IMR-90 (cell line): ENCODE results near the gene MAPRE2. TPM values are rescaled to one million over a fixed set of nuclear protein-coding genes. Genes with fewer than 3 reads are reported as not detected.

ENCODE experiments used
- ATAC-seq: fragments of 200-7000 bp; cut with Tn5 transposase; 2 replicates; pipeline ENCODE4 v1.9.1; 2020; ENCODE audit warnings: low read depth, mild to moderate bottlenecking, moderate library complexity
- BruUV-seq: library from RNA; stranded (reverse); fragments of 400-500 nt; replicated peaks from 2 replicates; lab custom pipeline; 2021; lab: Mats Ljungman, UMichigan
- CTCF ChIA-PET: fragments of 300-600 bp; formaldehyde crosslinking; extraction: SDS; loops from one replicate; lab custom pipeline; 2021; ENCODE audit warnings: antibody characterized with exemption; lab: Yijun Ruan, JAX
- POLR2A ChIA-PET: fragments of 300-600 bp; sonication (Branson Sonifier 250); formaldehyde crosslinking; loops from one replicate; lab custom pipeline; 2022; ENCODE audit warnings: antibody characterized with exemption; ENCODE audit not compliant: unreplicated experiment; lab: Charles Lee
- DNase-seq: peaks from one replicate; pipeline ENCODE4 v3.0.0; 2013
- H2AFZ ChIP-seq: replicated peaks from 2 replicates; pipeline ENCODE3; 2013; ENCODE audit warnings: low read length, mild to moderate bottlenecking; ENCODE audit not compliant: poor library complexity
- H2AK5ac ChIP-seq: 2 replicates; pipeline ENCODE4 v1.6.1; 2013; ENCODE audit warnings: low read depth, low read length, inconsistent platforms
- H2AK9ac ChIP-seq: replicated peaks from 2 replicates; pipeline ENCODE3; 2013; ENCODE audit warnings: mild to moderate bottlenecking, low read depth, low read length, moderate library complexity; ENCODE audit not compliant: poor library complexity
- H2BK120ac ChIP-seq: 2 replicates; pipeline ENCODE4 v1.6.1; 2013; ENCODE audit warnings: low read depth, low read length, inconsistent platforms
- H2BK15ac ChIP-seq: 3 replicates; pipeline ENCODE4 v1.6.1; 2013; ENCODE audit warnings: low read depth, low read length, inconsistent platforms
- H2BK20ac ChIP-seq: 2 replicates; pipeline ENCODE4 v1.6.1; 2013; ENCODE audit warnings: low read depth, mild to moderate bottlenecking, inconsistent platforms, low read length, moderate library complexity
- H2BK5ac ChIP-seq: 2 replicates; pipeline ENCODE4 v1.6.1; 2013; ENCODE audit warnings: mild to moderate bottlenecking, low read depth, low read length, inconsistent platforms; ENCODE audit not compliant: poor library complexity, severe bottlenecking
- H3K14ac ChIP-seq: replicated peaks from 2 replicates; pipeline ENCODE4 v1.6.1; 2013; ENCODE audit warnings: low read depth, low read length, inconsistent platforms
- H3K18ac ChIP-seq: 2 replicates; pipeline ENCODE4 v1.6.1; 2013; ENCODE audit warnings: low read depth, low read length, control low read depth
- H3K23ac ChIP-seq: 2 replicates; pipeline ENCODE4 v1.6.1; 2013; ENCODE audit warnings: low read depth, low read length, inconsistent platforms
- H3K27ac ChIP-seq: 2 replicates; pipeline ENCODE4 v1.5.1; 2013; ENCODE audit warnings: mild to moderate bottlenecking, control low read depth, low read length; ENCODE audit not compliant: insufficient read depth
- H3K27me3 ChIP-seq: 2 replicates; pipeline ENCODE4 v1.6.1; 2013; ENCODE audit warnings: low read length; ENCODE audit not compliant: control insufficient read depth, insufficient read depth
- H3K36me3 ChIP-seq: 2 replicates; pipeline ENCODE4 v1.6.1; 2013; ENCODE audit warnings: low read length, mixed read lengths; ENCODE audit not compliant: control insufficient read depth, insufficient read depth
- H3K4ac ChIP-seq: 2 replicates; pipeline ENCODE4 v1.6.1; 2013; ENCODE audit warnings: low read depth, low read length, inconsistent platforms
- H3K4me1 ChIP-seq: 2 replicates; pipeline ENCODE4 v1.6.1; 2013; ENCODE audit warnings: low read length, mixed read lengths; ENCODE audit not compliant: control insufficient read depth, insufficient read depth
- H3K4me2 ChIP-seq: 2 replicates; pipeline ENCODE4 v1.6.1; 2013; ENCODE audit warnings: low read depth, mild to moderate bottlenecking, control low read depth, low read length, moderate library complexity
- H3K4me3 ChIP-seq: 2 replicates; pipeline ENCODE4 v1.5.1; 2013; ENCODE audit warnings: low read depth, mild to moderate bottlenecking, control low read depth, low read length, moderate library complexity; ENCODE audit not compliant: insufficient read depth
- H3K56ac ChIP-seq: 2 replicates; pipeline ENCODE4 v1.6.1; 2013; ENCODE audit warnings: low read length, inconsistent platforms; ENCODE audit not compliant: insufficient read depth; ENCODE audit errors: extremely low read depth
- H3K79me1 ChIP-seq, 2 experiments: 2 replicates each; pipeline ENCODE4 v1.6.1; 2013; ENCODE audit warnings: low read length in 2 of 2, inconsistent platforms in 1 of 2, low read depth in 1 of 2
- H3K9ac ChIP-seq: 2 replicates; pipeline ENCODE4 v1.6.1; 2013; ENCODE audit warnings: low read depth, low read length, control low read depth
- H3K9me1 ChIP-seq: 2 replicates; pipeline ENCODE4 v1.6.1; 2013; ENCODE audit warnings: low read length, inconsistent platforms; ENCODE audit not compliant: insufficient read depth
- H3K9me3 ChIP-seq: 2 replicates; pipeline ENCODE4 v1.6.1; 2013; ENCODE audit warnings: low read length; ENCODE audit not compliant: control insufficient read depth, insufficient read depth
- H4K20me1 ChIP-seq: 2 replicates; pipeline ENCODE4 v1.6.1; 2013; ENCODE audit warnings: low read length, inconsistent platforms; ENCODE audit not compliant: insufficient read depth
- H4K5ac ChIP-seq: 2 replicates; pipeline ENCODE4 v1.6.1; 2013; ENCODE audit warnings: mild to moderate bottlenecking, low read depth, low read length, control low read depth
- H4K8ac ChIP-seq, 2 experiments: 2 replicates each; pipeline ENCODE4 v1.6.1; 2013; ENCODE audit warnings: low read depth in 2 of 2, low read length in 2 of 2, control low read depth in 1 of 2, inconsistent platforms in 1 of 2
- H4K91ac ChIP-seq: 2 replicates; pipeline ENCODE4 v1.6.1; 2013; ENCODE audit warnings: low read depth, low read length, inconsistent platforms; ENCODE audit not compliant: insufficient read depth
- BHLHE40 ChIP-seq: fragments of 150-350 bp; IDR thresholded peaks from 2 replicates; pipeline ENCODE4 v1.6.1; 2016; ENCODE audit warnings: mild to moderate bottlenecking, low read depth, low read length
- MAFK ChIP-seq: IDR thresholded peaks from 2 replicates; pipeline ENCODE4 v1.6.1; 2012; ENCODE audit warnings: low read depth, low read length, improper control_type of control experiment
- WGBS, 2 experiments: methylation state at CpG; one replicate each; pipeline versions ENCODE4 v1.1.5 to v1.1.7; 2013; ENCODE audit warnings: missing lambda C conversion rate in 2 of 2; ENCODE audit not compliant: insufficient read length in 1 of 2; ENCODE audit errors: extremely low coverage in 2 of 2; 5-methylcytosine and 5-hydroxymethylcytosine counted together
- dilution Hi-C: fragments of 300-500 bp; cut with HindIII; formaldehyde crosslinking; loops from one replicate; pipeline ENCODE4 v1.14.3; 2018; ENCODE audit warnings: low sequenced_read_pairs; ENCODE audit not compliant: unreplicated experiment
- in situ Hi-C: fragments of 300-500 bp; cut with MboI; formaldehyde crosslinking; loops from 3 replicates; pipeline ENCODE4 v1.14.3; 2019; ENCODE audit warnings: low sequenced_read_pairs, inconsistent platforms, mixed read lengths
- intact Hi-C: fragments of 100-400 bp; cut with micrococcal nuclease; formaldehyde crosslinking; loops from 2 replicates; pipeline ENCODE4 v1.10.0; 2022
- polyA plus RNA-seq, 3 experiments: library from polyadenylated mRNA; depleted of rRNA; stranded (reverse); fragments of >200 nt; gene quantifications; 2 replicates each; pipeline ENCODE4 v1.2.3, GENCODE V29; 2012; ENCODE audit warnings: low replicate concordance in 1 of 3
- total RNA-seq: library from RNA; depleted of rRNA; stranded (reverse); fragments of >200 nt; gene quantifications from 2 replicates; pipeline ENCODE4 v1.2.3, GENCODE V29; 2012

The MAPRE2 gene
- total and polyA plus RNA-seq, 2 of the 4 experiments (the other 2 are of a cell fraction), result 19.6 to 23.8 TPM

DNA sequence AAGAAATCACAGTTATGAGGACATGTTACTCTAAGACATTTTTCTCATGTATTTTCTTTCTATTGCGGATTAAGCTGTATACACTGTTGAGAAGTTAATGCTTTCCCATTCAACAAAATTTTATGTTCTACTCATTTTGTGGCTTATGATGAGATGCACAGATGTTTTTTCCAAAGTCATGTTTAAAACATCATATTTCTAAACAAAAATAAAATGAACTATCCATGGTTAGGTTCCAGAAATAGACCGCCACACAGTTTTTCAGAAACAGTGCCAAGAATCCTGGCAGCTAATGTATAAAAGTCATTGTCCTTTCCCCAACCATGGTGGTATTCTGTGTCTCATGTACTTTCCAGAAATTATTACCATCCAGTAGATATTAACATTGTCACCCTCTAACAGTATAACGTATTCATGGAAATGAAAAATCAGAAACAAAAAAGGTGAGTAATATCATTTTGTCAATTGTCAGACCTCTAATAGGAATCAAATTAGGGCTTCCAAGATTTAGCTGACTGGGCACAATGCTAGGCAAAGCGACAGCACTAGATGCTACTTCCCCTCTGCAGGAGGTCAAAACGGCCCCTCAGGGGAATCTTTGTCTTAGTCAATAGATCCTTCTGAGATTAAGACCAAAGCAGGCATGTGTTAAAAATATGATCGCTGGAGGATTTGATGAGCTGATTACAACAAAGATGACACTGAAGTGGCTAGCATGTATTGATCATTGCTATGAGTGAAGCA, 145.2 kb downstream of the MAPRE2 start:
- intact Hi-C loops, result no loop called here
- Histone ChIP-seq H4K5ac (no peak overlapping the region), H2BK5ac (no peak overlapping the region), H3K4ac (no peak overlapping the region), H3K4me1 (no peaks in the 10 kb centered on the region), H2AFZ (no peak overlapping the region), H2BK15ac (no peak overlapping the region), H4K20me1 (no peaks in the 10 kb centered on the region), H3K14ac (no peak overlapping the region), H3K23ac (no peak overlapping the region), H2AK9ac (no peak overlapping the region), H3K36me3 (no peaks in the 10 kb centered on the region), H2AK5ac (no peak overlapping the region), H3K79me1 (no peaks in the 10 kb centered on the region), H4K8ac (no peak overlapping the region), H3K27ac (no peak overlapping the region), H2BK20ac (no peak overlapping the region), H3K27me3 (peaks cover 8% of the 10 kb centered on the region), H3K4me2 (no peak overlapping the region), H3K56ac (no peak overlapping the region), H3K4me3 (no peak overlapping the region), H3K9ac (no peak overlapping the region), H3K9me3 (no peaks in the 10 kb centered on the region), H4K91ac (no peak overlapping the region), H3K9me1 (no peaks in the 10 kb centered on the region; the same call in 1 of the 2 replicates), H2BK120ac (no peak overlapping the region), H3K18ac (no peak overlapping the region)
- in situ Hi-C loops, result no loop called here
- ATAC-seq (no peak), DNase-seq (no peak)
- BruUV-seq, result no TSS peak
- ChIA-PET POLR2A (no interaction called here), CTCF (interaction anchor here (1.3 kb wide), 2 partner anchors 10 to 15 kb away, joined by 4 to 5 read pairs; no protein-coding TSS in a partner anchor)
- dilution Hi-C loops, result no loop called here
- TF ChIP-seq BHLHE40 (no peak), MAFK (peak; percentile 79)
- WGBS, 2 experiments, result no CpG with 5 or more reads among the region's 6 CpGs
